H9 (cell line): ENCODE measurements around the gene SUPT3H. TPM values are rescaled to one million over a fixed set of nuclear protein-coding genes. Genes with fewer than 3 reads are reported as not detected.

Experiments
- DNase-seq: peaks from one replicate; pipeline ENCODE4 v3.0.0-alpha.2; 2017
- H2AFZ ChIP-seq: one replicate; pipeline ENCODE4 v1.6.1; 2013; ENCODE audit warnings: mild to moderate bottlenecking, low read length, control low read depth, moderate library complexity
- H2AK5ac ChIP-seq: 2 replicates; pipeline ENCODE4 v1.6.1; 2013; ENCODE audit warnings: low read length, control low read depth, mixed read lengths; ENCODE audit not compliant: insufficient read length
- H2BK120ac ChIP-seq: one replicate; pipeline ENCODE4 v1.6.1; 2013; ENCODE audit warnings: low read depth, mild to moderate bottlenecking, low read length, control low read depth, inconsistent platforms; ENCODE audit not compliant: poor library complexity, severe bottlenecking
- H2BK12ac ChIP-seq: 2 replicates; pipeline ENCODE4 v1.6.1; 2013; ENCODE audit warnings: low read length, control low read depth, mixed read lengths, low read depth; ENCODE audit not compliant: insufficient read length
- H2BK15ac ChIP-seq: 2 replicates; pipeline ENCODE4 v1.6.1; 2013; ENCODE audit warnings: low read depth, low read length, control low read depth
- H2BK20ac ChIP-seq: one replicate; pipeline ENCODE4 v1.6.1; 2013; ENCODE audit warnings: low read depth, mild to moderate bottlenecking, low read length, control low read depth, inconsistent platforms; ENCODE audit not compliant: poor library complexity, severe bottlenecking
- H2BK5ac ChIP-seq: 2 replicates; pipeline ENCODE4 v1.6.1; 2013; ENCODE audit warnings: low read length, control low read depth, mixed read lengths; ENCODE audit not compliant: insufficient read length
- H3K14ac ChIP-seq: 2 replicates; pipeline ENCODE4 v1.6.1; 2013; ENCODE audit warnings: low read length, control low read depth; ENCODE audit not compliant: insufficient read depth
- H3K18ac ChIP-seq: 2 replicates; pipeline ENCODE4 v1.6.1; 2013; ENCODE audit warnings: low read depth, mild to moderate bottlenecking, mixed read lengths, low read length, control low read depth; ENCODE audit not compliant: insufficient read length
- H3K23ac ChIP-seq: 2 replicates; pipeline ENCODE4 v1.6.1; 2013; ENCODE audit warnings: low read length, control low read depth, mixed read lengths, low read depth; ENCODE audit not compliant: insufficient read length
- H3K23me2 ChIP-seq: 2 replicates; pipeline ENCODE4 v1.6.1; 2013; ENCODE audit warnings: low read depth, mild to moderate bottlenecking, mixed read lengths, low read length, control low read depth; ENCODE audit not compliant: insufficient read length, poor library complexity, severe bottlenecking
- H3K27ac ChIP-seq: 2 replicates; pipeline ENCODE4 v1.5.1; 2013; ENCODE audit warnings: low read length, control low read depth, mixed read lengths, low read depth; ENCODE audit not compliant: insufficient read length
- H3K27me3 ChIP-seq: 2 replicates; pipeline ENCODE4 v1.6.1; 2013; ENCODE audit warnings: low read length, control low read depth, inconsistent platforms; ENCODE audit not compliant: insufficient read depth
- H3K4ac ChIP-seq: 2 replicates; pipeline ENCODE4 v1.6.1; 2013; ENCODE audit warnings: low read depth, mild to moderate bottlenecking, control low read depth, inconsistent platforms, low read length, moderate library complexity
- H3K4me1 ChIP-seq: 2 replicates; pipeline ENCODE4 v1.6.1; 2013; ENCODE audit warnings: low read length, control low read depth, inconsistent platforms; ENCODE audit not compliant: insufficient read depth
- H3K4me2 ChIP-seq: 2 replicates; pipeline ENCODE4 v1.6.1; 2013; ENCODE audit warnings: low read length, control low read depth, mixed read lengths; ENCODE audit not compliant: insufficient read length, insufficient read depth
- H3K56ac ChIP-seq: 2 replicates; pipeline ENCODE4 v1.6.1; 2013; ENCODE audit warnings: low read depth, mild to moderate bottlenecking, mixed read lengths, low read length, control low read depth; ENCODE audit not compliant: insufficient read length
- H3K79me1 ChIP-seq: 2 replicates; pipeline ENCODE4 v1.6.1; 2013; ENCODE audit warnings: low read depth, mild to moderate bottlenecking, moderate library complexity, low read length, control low read depth, inconsistent platforms; ENCODE audit not compliant: insufficient read depth, poor library complexity, severe bottlenecking
- H3K79me2 ChIP-seq: 2 replicates; pipeline ENCODE4 v1.6.1; 2013; ENCODE audit warnings: low read length, control low read depth, inconsistent platforms; ENCODE audit not compliant: insufficient read depth
- H3K9ac ChIP-seq: 2 replicates; pipeline ENCODE4 v1.6.1; 2013; ENCODE audit warnings: low read length, control low read depth, mixed read lengths; ENCODE audit not compliant: insufficient read length; ENCODE audit errors: extremely low read depth
- H3K9me3 ChIP-seq: one replicate; pipeline ENCODE4 v1.6.1; 2013; ENCODE audit warnings: low read depth, low read length, inconsistent platforms; ENCODE audit not compliant: control insufficient read depth
- H3T11ph ChIP-seq: one replicate; pipeline ENCODE4 v1.6.1; 2013; ENCODE audit warnings: mild to moderate bottlenecking, low read length, control low read depth, inconsistent platforms
- H4K20me1 ChIP-seq: one replicate; pipeline ENCODE4 v1.6.1; 2013; ENCODE audit not compliant: control insufficient read depth, insufficient read length, insufficient read depth
- H4K5ac ChIP-seq: 2 replicates; pipeline ENCODE4 v1.6.1; 2013; ENCODE audit warnings: low read depth, mild to moderate bottlenecking, mixed read lengths, low read length, control low read depth; ENCODE audit not compliant: insufficient read length
- H4K8ac ChIP-seq: replicated peaks from 2 replicates; pipeline ENCODE4 v1.6.1; 2013; ENCODE audit warnings: low read length, control low read depth, mixed read lengths, low read depth; ENCODE audit not compliant: insufficient read length
- H4K91ac ChIP-seq: 2 replicates; pipeline ENCODE4 v1.6.1; 2013; ENCODE audit warnings: low read depth, mild to moderate bottlenecking, moderate library complexity, mixed read lengths, low read length, control low read depth; ENCODE audit not compliant: insufficient read length
- H3K27ac Mint-ChIP-seq, 3 experiments: 2 replicates in 2 of 3; 3 replicates in 1 of 3; pipeline ENCODE4 v1.8.0; 2020 to 2021; ENCODE audit warnings: mixed read lengths in 3 of 3, mild to moderate bottlenecking in 1 of 3, moderate library complexity in 1 of 3
- H3K27me3 Mint-ChIP-seq: 2 replicates; pipeline ENCODE4 v1.8.0; 2021; ENCODE audit warnings: low read depth, mild to moderate bottlenecking, moderate library complexity, mixed read lengths
- H3K36me3 Mint-ChIP-seq, 3 experiments: 2 replicates in 2 of 3; 3 replicates in 1 of 3; pipeline ENCODE4 v1.8.0; 2020 to 2021; ENCODE audit warnings: low read depth in 3 of 3, mixed read lengths in 3 of 3; ENCODE audit not compliant: insufficient read depth in 1 of 3
- H3K4me1 Mint-ChIP-seq, 2 experiments: 2 replicates each; pipeline ENCODE4 v1.8.0; 2020; ENCODE audit warnings: mixed read lengths in 2 of 2
- H3K4me3 Mint-ChIP-seq, 2 experiments: 2 replicates in 1 of 2; 3 replicates in 1 of 2; pipeline ENCODE4 v1.8.0; 2020 to 2021; ENCODE audit warnings: mild to moderate bottlenecking in 2 of 2, mixed read lengths in 2 of 2, moderate library complexity in 1 of 2
- H3K9me3 Mint-ChIP-seq, 2 experiments: 2 replicates in 1 of 2; 3 replicates in 1 of 2; pipeline ENCODE4 v1.8.0; 2020; ENCODE audit warnings: mild to moderate bottlenecking in 2 of 2, mixed read lengths in 2 of 2, moderate library complexity in 1 of 2
- total RNA-seq: library from RNA; stranded (reverse); gene quantifications from 2 replicates; pipeline ENCODE4 v1.2.1, GENCODE V29; 2021
- TF ChIP-seq, protein P1 (sequence below): fragments of 200-600 bp; sonication (generic); conservative IDR thresholded peaks from 3 replicates; pipeline ENCODE4 v1.8.0; 2021; ENCODE audit warnings: antibody characterized with exemption, mild to moderate bottlenecking

Gene SUPT3H
- total RNA-seq, 1 experiment from 2014 or later, result 22.5 TPM

DNA sequence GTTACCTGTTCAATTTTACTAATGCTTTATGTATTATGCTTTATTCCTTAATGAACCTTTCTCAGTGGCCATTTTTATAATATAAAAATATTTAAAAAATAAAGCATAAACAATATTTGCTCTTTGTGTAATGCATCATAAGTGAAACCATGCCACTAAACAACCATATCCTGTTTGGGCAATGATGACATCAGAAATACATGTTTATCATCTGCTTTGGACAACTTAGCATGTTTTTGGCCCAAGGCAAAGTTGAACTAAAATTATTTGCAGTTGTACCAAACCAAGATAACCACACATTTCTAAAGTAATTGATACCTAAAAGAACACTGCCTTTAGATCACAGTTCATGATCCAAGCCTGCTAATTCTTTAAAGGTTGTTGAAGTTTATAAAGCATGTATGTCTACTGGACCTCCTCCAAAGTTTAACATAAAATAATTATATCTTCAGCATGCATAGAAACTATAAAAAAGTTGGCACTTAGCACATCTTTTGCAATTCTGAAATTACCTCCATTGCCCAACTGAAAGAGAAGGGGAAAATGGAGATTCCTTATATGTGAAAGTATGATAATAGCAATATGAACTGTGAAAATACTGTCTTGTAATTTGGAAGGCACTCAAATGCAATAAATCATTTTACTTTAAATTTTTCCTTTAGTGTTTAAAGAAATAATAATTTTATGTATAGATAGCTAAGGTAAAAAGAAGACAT, 375.2 kb downstream of the SUPT3H start:
- no peaks in the 10 kb centered on the region; a peak in 1 of 7 replicates for H3K36me3 Mint-ChIP-seq

More for the DNA sequence above, 375.2 kb downstream of the SUPT3H start:
- no peaks in the 10 kb centered on the region for H3K27me3 ChIP-seq
- H3K79me1 ChIP-seq, result no peaks in the 10 kb centered on the region
- H3T11ph ChIP-seq, result no peak overlapping the region
- H3K4me3 Mint-ChIP-seq, result no peak overlapping the region
- no peak overlapping the region for H2AFZ ChIP-seq
- H2AK5ac ChIP-seq, result no peak overlapping the region
- no peaks in the 10 kb centered on the region for H4K20me1 ChIP-seq
- H2BK15ac ChIP-seq, result no peak overlapping the region
- no peak overlapping the region for H4K8ac ChIP-seq
- H3K27ac ChIP-seq, result no peak overlapping the region
- TF ChIP-seq, protein P1, sequence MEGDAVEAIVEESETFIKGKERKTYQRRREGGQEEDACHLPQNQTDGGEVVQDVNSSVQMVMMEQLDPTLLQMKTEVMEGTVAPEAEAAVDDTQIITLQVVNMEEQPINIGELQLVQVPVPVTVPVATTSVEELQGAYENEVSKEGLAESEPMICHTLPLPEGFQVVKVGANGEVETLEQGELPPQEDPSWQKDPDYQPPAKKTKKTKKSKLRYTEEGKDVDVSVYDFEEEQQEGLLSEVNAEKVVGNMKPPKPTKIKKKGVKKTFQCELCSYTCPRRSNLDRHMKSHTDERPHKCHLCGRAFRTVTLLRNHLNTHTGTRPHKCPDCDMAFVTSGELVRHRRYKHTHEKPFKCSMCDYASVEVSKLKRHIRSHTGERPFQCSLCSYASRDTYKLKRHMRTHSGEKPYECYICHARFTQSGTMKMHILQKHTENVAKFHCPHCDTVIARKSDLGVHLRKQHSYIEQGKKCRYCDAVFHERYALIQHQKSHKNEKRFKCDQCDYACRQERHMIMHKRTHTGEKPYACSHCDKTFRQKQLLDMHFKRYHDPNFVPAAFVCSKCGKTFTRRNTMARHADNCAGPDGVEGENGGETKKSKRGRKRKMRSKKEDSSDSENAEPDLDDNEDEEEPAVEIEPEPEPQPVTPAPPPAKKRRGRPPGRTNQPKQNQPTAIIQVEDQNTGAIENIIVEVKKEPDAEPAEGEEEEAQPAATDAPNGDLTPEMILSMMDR, result no peak
- H3K9me3 Mint-ChIP-seq, result no peaks in the 10 kb centered on the region
- H3K23ac ChIP-seq, result no peak overlapping the region
- H3K9ac ChIP-seq, result no peak overlapping the region
- H3K79me2 ChIP-seq, result no peaks in the 10 kb centered on the region
- H3K23me2 ChIP-seq, result no peaks in the 10 kb centered on the region
- no peak overlapping the region for H2BK120ac ChIP-seq
- H3K56ac ChIP-seq, result no peak overlapping the region
- H3K4ac ChIP-seq, result no peak overlapping the region
- H3K9me3 ChIP-seq, result no peaks in the 10 kb centered on the region
- H2BK5ac ChIP-seq, result no peak overlapping the region
- H3K4me1 Mint-ChIP-seq, result no peaks in the 10 kb centered on the region
- no peak overlapping the region for H3K4me2 ChIP-seq
- H4K91ac ChIP-seq, result no peak overlapping the region
- H3K14ac ChIP-seq, result no peak overlapping the region
- H2BK12ac ChIP-seq, result no peak overlapping the region
- H2BK20ac ChIP-seq, result no peak overlapping the region
- no peaks in the 10 kb centered on the region for H3K4me1 ChIP-seq
- no peak overlapping the region for H3K27ac Mint-ChIP-seq
- H3K27me3 Mint-ChIP-seq, result no peaks in the 10 kb centered on the region
- H4K5ac ChIP-seq, result no peak overlapping the region
- no peak for DNase-seq
- no peak overlapping the region for H3K18ac ChIP-seq
